AG09309 (cell line): ENCODE results near the gene DLG2.
A peak's percentile ranks its signal among the peaks of the same experiment; 100 is the strongest.

Source experiments
- DNase-seq: peaks from one replicate; pipeline ENCODE4 v3.0.0-alpha.2; 2010; ENCODE audit warnings: low read depth
- H3K4me3 ChIP-seq: 2 replicates; pipeline ENCODE4 v1.5.1; 2011; ENCODE audit warnings: mild to moderate bottlenecking, low read depth, low read length, moderate library complexity; ENCODE audit not compliant: control insufficient read depth
- TF ChIP-seq, protein P1 (sequence below): IDR thresholded peaks from 2 replicates; pipeline ENCODE4 v1.5.1; 2011; ENCODE audit warnings: mild to moderate bottlenecking, low read depth, low read length, inconsistent platforms; ENCODE audit not compliant: insufficient read depth, control insufficient read depth; ENCODE audit errors: missing control alignments

The DLG2 gene

DNA sequence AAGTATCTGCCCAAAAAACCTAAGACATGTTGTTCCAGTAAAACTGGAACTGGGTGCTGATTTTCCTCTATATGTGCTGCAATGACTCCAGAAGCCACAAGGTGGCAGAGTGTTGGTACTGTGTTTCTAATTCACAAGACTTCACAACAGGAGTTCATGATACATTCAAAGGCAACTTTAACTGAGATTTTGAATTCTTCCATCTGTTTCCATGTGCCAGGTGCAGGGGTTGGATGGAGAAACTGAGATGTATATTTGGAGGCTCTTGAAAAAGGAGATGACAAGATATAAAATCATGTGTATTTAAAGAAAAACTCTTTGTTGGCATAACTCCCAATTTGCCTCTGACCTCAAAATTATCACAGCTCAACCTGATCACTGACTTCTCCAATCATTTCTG lies 1242.4 kb downstream of the DLG2 start:
- TF ChIP-seq, protein P1, sequence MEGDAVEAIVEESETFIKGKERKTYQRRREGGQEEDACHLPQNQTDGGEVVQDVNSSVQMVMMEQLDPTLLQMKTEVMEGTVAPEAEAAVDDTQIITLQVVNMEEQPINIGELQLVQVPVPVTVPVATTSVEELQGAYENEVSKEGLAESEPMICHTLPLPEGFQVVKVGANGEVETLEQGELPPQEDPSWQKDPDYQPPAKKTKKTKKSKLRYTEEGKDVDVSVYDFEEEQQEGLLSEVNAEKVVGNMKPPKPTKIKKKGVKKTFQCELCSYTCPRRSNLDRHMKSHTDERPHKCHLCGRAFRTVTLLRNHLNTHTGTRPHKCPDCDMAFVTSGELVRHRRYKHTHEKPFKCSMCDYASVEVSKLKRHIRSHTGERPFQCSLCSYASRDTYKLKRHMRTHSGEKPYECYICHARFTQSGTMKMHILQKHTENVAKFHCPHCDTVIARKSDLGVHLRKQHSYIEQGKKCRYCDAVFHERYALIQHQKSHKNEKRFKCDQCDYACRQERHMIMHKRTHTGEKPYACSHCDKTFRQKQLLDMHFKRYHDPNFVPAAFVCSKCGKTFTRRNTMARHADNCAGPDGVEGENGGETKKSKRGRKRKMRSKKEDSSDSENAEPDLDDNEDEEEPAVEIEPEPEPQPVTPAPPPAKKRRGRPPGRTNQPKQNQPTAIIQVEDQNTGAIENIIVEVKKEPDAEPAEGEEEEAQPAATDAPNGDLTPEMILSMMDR, result peak; percentile 79
- H3K4me3 ChIP-seq, result no peak overlapping the region
- DNase-seq, result peak; percentile 17

DNA sequence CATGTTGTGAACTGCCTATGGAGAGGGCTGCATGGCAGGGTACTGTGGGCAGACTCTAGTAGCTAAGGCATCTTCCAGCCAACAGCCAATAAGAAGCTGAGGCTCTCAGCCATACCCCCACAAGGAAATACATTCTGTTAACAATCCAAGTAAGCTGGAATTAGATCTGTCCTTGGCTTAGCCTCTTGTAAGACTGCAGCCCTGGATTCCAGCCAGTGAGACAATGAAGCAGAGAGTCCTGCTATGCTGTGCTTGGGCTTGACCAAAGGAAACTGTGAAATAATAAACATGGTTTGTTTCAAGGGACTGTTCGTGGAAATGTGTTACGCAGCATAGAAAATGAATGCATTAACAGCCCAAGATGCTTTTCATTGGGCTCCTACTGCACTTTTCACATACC lies 1243.6 kb downstream of the DLG2 start:
- TF ChIP-seq, protein P1, result no peak
- no peak overlapping the region for H3K4me3 ChIP-seq
- DNase-seq, result no peak

DNA sequence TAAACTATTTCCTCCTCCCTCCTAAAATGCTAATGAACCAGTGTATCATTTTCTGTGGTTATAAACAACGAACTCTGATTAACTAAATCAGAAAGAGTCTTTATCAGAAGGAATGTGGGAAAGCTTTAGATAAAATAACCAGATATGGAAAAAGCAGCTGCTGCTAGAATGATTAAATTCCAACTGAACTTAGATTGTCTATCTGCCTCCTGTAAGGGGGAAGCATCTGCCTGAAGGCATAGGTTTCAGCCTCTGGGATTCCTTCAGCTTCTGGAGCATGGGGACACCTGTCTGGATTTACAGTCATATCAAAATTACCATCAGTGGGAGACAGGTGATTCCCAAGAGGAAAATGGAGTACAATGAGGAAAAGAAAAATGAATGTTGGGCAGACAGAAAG lies 1245.5 kb downstream of the DLG2 start:
- DNase-seq, result no peak
- H3K4me3 ChIP-seq, result no peak overlapping the region
- TF ChIP-seq, protein P1, result no peak

DNA sequence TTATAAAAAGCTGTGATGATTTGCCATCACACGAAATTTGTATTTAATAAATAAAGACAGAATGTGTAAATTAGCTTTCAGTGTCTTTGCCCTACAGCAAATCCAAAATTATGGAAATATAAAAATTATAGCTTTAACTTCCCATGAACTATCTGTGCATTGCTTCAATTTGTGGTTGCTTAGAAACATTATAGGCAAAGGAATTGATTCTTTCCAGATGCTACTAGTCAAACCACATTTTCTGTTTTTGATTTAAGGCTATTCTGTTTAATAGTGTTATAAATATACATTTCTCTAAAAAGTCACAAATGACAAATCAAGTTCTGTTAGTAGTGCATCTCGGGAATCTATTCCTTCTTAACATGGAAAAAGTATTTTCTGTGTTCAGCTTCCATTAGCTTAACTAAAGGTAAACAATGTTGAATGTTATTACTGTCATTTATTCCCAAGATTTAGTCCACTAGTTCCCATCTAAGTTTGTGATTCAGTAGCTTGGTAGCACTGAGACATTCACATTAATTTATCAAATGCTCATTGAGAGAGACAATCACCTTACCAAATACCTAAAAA lies 1254.7 kb downstream of the DLG2 start:
- DNase-seq, result no peak
- no peak overlapping the region for H3K4me3 ChIP-seq
- TF ChIP-seq, protein P1, result no peak

DNA sequence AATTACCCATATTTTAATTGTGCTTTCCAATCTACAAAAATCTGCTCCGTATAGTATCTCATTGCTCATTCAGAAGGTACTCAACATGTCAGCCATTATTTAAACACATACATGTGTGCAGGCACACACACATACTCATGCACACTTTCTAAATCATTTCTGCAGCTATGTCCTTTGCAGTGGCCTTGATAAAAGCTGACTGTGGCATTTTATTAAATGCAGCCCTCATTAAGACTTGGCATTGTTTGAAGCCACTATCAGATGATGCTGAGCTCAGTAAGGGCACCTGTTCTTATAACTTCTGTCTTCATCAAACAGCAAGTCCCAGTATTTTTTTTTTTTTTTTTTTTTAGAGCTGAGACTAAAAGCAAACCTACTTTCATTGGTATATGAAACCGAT lies 1269.1 kb downstream of the DLG2 start:
- TF ChIP-seq, protein P1, result no peak
- no peak overlapping the region for H3K4me3 ChIP-seq
- no peak for DNase-seq

DNA sequence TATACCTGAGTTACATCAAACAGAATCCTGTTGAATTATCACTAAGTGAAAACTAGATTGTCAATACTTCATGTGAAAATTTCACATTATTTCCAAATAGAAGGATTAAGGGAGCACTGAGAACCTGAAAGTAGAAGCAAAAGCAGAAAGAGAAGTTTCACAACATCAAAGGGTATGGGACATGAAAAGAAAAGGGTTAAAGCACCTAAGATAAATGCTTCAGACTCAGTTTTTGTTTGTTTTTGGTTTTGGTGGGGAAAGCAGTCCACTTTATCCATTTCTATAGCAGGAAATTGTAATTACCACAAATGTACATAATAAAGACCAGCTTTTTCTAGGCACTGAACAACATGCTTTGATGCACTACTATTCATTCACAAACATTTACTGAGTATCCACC lies 1271.2 kb downstream of the DLG2 start:
- DNase-seq, result no peak
- TF ChIP-seq, protein P1, result no peak

DNA sequence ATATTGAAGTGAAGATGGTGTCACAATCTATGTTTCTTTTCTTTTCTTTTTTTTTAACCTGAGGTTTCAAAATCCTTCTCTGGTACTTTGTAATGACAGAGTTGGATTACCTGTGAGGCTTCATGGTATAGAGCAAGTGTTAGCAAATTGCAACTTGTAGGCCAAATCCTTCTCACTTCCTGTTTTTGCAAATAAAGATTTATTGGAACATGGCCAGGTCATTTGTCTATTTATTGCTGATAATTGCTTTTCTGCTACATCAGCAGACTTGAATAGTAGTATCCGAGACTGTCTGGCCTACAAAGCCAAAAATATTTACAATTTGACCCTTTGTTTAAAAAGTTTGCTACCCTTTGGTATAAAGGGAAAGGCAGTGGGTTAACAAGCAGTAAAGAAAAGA lies 1281.5 kb downstream of the DLG2 start:
- no peak overlapping the region for H3K4me3 ChIP-seq
- no peak for DNase-seq
- TF ChIP-seq, protein P1, result no peak

More for the DNA sequence above, 1271.2 kb downstream of the DLG2 start:
- H3K4me3 ChIP-seq, result no peak overlapping the region
